Esophagus muscularis mucosa (tissue), 4 donors: ENCODE measurements around the gene ASCL2. TPM values are rescaled to one million over a fixed set of nuclear protein-coding genes. Genes with fewer than 3 reads are reported as not detected.

Experiments
- DNase-seq: peaks from one replicate; pipeline ENCODE4 v3.0.0-alpha.2; 2017; ENCODE audit errors: extremely low spot score
- H3K27ac ChIP-seq, 4 donors: fragments of 200-600 bp; sonication (generic); replicated peaks in 1 of 4; 1 replicate in 3 of 4; 2 replicates in 1 of 4; pipeline ENCODE4 v1.5.1; 2016 to 2019; ENCODE audit warnings: mild to moderate bottlenecking in 1 of 4
- H3K27me3 ChIP-seq, 4 donors: fragments of 200-600 bp; sonication (generic); one replicate each; pipeline versions ENCODE4 v1.5.1 to v1.6.0; 2016 to 2019
- H3K36me3 ChIP-seq, 4 donors: fragments of 200-600 bp; sonication (generic); one replicate each; pipeline ENCODE4 v1.5.1; 2016 to 2019
- H3K4me1 ChIP-seq, 4 donors: fragments of 200-600 bp; sonication (generic); one replicate each; pipeline ENCODE4 v1.5.1; 2016 to 2019
- H3K4me3 ChIP-seq, 4 donors: fragments of 200-600 bp; sonication (generic); 1 replicate in 2 of 4; 2 replicates in 2 of 4; pipeline ENCODE4 v1.5.1; 2016 to 2019; ENCODE audit warnings: mild to moderate bottlenecking in 4 of 4, moderate library complexity in 1 of 4
- H3K9me3 ChIP-seq, 4 donors: fragments of 200-600 bp; sonication (generic); 1 replicate in 3 of 4; 2 replicates in 1 of 4; pipeline ENCODE4 v1.5.1; 2016 to 2019
- CTCF ChIP-seq, 3 experiments: fragments of 200-600 bp in 2 of 3; fragments of 450-650 bp in 1 of 3; sonication (generic) in 2 of 3; IDR thresholded peaks; one replicate each; pipeline ENCODE4 v1.5.1; 2017 to 2019; ENCODE audit warnings: antibody characterized with exemption in 3 of 3, mild to moderate bottlenecking in 2 of 3, moderate library complexity in 1 of 3
- EP300 ChIP-seq: sonication (generic); formaldehyde crosslinking; IDR thresholded peaks from one replicate; pipeline ENCODE4 v1.6.1; 2017; ENCODE audit warnings: antibody characterized with exemption
- POLR2A ChIP-seq: fragments of 450-650 bp; IDR thresholded peaks from one replicate; pipeline ENCODE4 v1.6.1; 2017; ENCODE audit warnings: antibody characterized with exemption, moderate library complexity, mild to moderate bottlenecking, low read depth
- POLR2AphosphoS5 ChIP-seq, 2 donors: sonication (generic); formaldehyde crosslinking; IDR thresholded peaks; one replicate each; pipeline ENCODE4 v1.6.1; 2017; ENCODE audit warnings: antibody characterized with exemption in 2 of 2
- WGBS: methylation state at CpG from one replicate; pipeline ENCODE4 v1.1.5; 2018; 5-methylcytosine and 5-hydroxymethylcytosine counted together
- intact Hi-C: fragments of 100-400 bp; cut with DNase I; formaldehyde crosslinking; loops from one replicate; pipeline ENCODE4 v1.15.1; 2023
- total RNA-seq, 4 donors: library from RNA; depleted of rRNA; stranded (reverse); fragments of >200 nt; gene quantifications; one replicate each; pipeline versions ENCODE4 v1.1.0 to v1.2.1, GENCODE V29; 2016

The ASCL2 gene
- total RNA-seq, 4 donors from 2014 or later, result 0.32 to 0.83 (median 0.42) TPM; not detected in 1

DNA sequence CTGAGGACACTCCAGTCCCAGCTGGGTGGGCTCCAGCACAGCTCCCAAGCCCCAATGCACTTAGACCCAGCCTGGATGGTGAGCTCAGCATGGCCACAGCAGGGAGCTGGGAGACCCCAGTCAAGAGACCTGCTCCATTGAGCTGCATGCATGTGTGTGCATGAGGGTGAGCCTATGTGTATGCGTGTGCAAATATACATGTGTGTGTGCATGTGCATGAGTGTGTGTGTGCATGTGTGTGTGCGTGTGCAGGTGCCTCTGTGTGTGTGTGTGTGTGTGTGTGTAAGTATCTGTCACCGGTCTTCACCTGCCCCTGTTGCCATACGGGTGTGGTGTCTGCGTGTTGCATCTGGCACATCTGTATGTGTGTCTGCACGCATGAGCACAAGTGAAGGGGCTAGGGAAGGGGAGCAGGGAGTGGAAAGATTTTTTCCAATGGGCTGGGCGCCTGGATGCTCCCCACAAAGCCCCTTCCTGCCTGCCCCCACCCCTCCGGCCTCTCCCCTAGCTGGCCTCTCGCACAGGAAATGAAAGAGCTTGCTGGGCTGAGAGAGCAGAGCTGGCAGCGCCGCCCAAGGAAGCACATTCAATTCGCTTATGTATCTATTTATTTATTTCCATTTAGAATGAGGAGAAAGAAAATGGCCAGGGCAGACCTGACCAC lies 35.5 kb upstream of the ASCL2 start:
- intact Hi-C loops, result loop anchor here (1.0 to 10.0 kb wide), 5 partner anchors 71 to 591 kb away; partner anchors contain the start of gene CD81
- no peaks in the 10 kb centered on the region for H3K36me3 ChIP-seq
- TF ChIP-seq CTCF (IDR thresholded peaks at IDR 0.05), result no peak
- TF ChIP-seq POLR2A, result no peak
- TF ChIP-seq EP300, result no peak
- TF ChIP-seq POLR2AphosphoS5 (IDR thresholded peaks at IDR 0.05), result no peak
- H3K27me3 ChIP-seq, result no peaks in the 10 kb centered on the region
- peak overlapping the region; percentile 12 to 28 (median 22) for H3K4me3 ChIP-seq
- H3K4me1 ChIP-seq, result peaks cover 50 to 56% (median 52%) of the 10 kb centered on the region in 4 donors
- WGBS, result 16% methylated on average over 12 of the region's 12 CpGs
- peak overlapping the region; percentile 79 to 89 (median 88) for H3K27ac ChIP-seq
- DNase-seq, result no peak
- H3K9me3 ChIP-seq, result no peaks in the 10 kb centered on the region

GRCh38 chr11:2305140-2305778 lies 34.9 kb upstream of the ASCL2 start:
- DNase-seq, result no peak
- TF ChIP-seq POLR2AphosphoS5 (IDR thresholded peaks at IDR 0.05) (peak; percentile 27 to 49), CTCF (IDR thresholded peaks at IDR 0.05) (peak; percentile 94 to 96 (median 94)), EP300 (no peak), POLR2A (no peak)
- Histone ChIP-seq H3K9me3 (no peaks in the 10 kb centered on the region), H3K36me3 (no peaks in the 10 kb centered on the region), H3K4me1 (peaks cover 50 to 59% (median 54%) of the 10 kb centered on the region in 4 donors), H3K4me3 (peak overlapping the region in 2 of 4 donors; percentile 5 to 22), H3K27ac (peak overlapping the region; percentile 79 to 89 (median 88)), H3K27me3 (no peaks in the 10 kb centered on the region)
- 53% methylated on average over 3 of the region's 10 CpGs for WGBS
- intact Hi-C loops, result loop anchor here (1.0 to 10.0 kb wide), 5 partner anchors 72 to 592 kb away; partner anchors contain the start of gene CD81

DNA sequence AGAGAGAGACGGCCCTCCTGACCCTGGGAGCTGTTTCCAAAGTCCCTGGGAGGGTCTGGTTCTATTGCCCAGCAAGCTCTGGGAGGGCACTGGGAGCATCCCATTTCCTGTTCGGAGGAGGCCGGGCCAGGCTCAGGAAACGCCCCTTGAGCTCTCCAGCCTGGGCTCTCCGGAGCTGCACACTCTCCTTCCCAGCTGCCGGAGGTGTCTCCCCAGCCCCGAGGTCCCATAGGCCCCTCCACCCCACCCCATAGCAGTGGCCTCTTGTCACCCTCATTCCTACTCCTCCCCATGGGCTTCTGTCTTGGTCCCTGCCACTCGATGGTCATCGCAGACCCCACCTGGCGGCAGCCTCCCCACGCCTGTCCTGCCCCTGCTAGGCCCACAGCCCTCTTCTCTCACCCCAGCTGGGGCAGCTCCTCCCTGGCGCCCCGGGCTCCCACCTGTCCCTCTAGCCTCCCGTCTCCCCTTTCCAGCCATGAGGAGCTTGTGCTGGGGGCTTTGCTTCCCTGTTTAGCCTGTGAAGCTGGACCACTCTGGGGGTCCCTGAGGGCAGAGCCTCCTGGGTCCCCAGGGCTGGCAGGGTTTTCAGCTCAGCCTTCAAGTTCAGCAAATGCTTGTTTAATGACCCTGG lies 34.2 kb upstream of the ASCL2 start:
- 83% methylated on average over 13 of the region's 14 CpGs for WGBS
- intact Hi-C loops, result loop anchor here (1.0 to 10.0 kb wide), 5 partner anchors 72 to 593 kb away; partner anchors contain the start of gene CD81

More for the DNA sequence above, 34.2 kb upstream of the ASCL2 start:
- Histone ChIP-seq H3K4me1 (peaks cover 50 to 59% (median 54%) of the 10 kb centered on the region in 4 donors), H3K27ac (peak overlapping the region; percentile 79 to 89 (median 88)), H3K4me3 (no peak overlapping the region), H3K9me3 (no peaks in the 10 kb centered on the region), H3K36me3 (no peaks in the 10 kb centered on the region), H3K27me3 (no peaks in the 10 kb centered on the region)
- TF ChIP-seq POLR2A (no peak), EP300 (no peak), CTCF (IDR thresholded peaks at IDR 0.05) (no peak), POLR2AphosphoS5 (IDR thresholded peaks at IDR 0.05) (no peak)
- DNase-seq, result no peak
